Stimulated activated naive B cell treated with anti-CD40 and anti-IgM and Interleukin-4, amounts not matched to agents 10 μg/mL and 1 μg/mL and 100 μg/mL, for 72 hours (primary cell): ENCODE results near the gene STRAP.
"Not testable (repeated sequence)": the region's sequence is repeated elsewhere in the genome, so short reads cannot be mapped to it uniquely, and the experiment has no call there.

Experiments
- ATAC-seq, 2 donors: fragments of 150-1000 bp; cut with Tn5 transposase; replicated peaks; 2 replicates each; pipeline ENCODE4 v1.10.0; 2021; ENCODE audit warnings: moderate library complexity in 1 of 2
- DNase-seq: peaks from one replicate; pipeline ENCODE4 v3.0.0; 2021
- H3K27ac Mint-ChIP-seq: one replicate; pipeline ENCODE4 v1.8.0; 2022; ENCODE audit warnings: mild to moderate bottlenecking, mixed read lengths
- H3K27me3 Mint-ChIP-seq, 2 donors: one replicate each; pipeline ENCODE4 v1.8.0; 2022; ENCODE audit warnings: mixed read lengths in 2 of 2
- H3K36me3 Mint-ChIP-seq, 2 donors: one replicate each; pipeline ENCODE4 v1.8.0; 2022; ENCODE audit warnings: mixed read lengths in 2 of 2, mild to moderate bottlenecking in 1 of 2
- H3K4me1 Mint-ChIP-seq, 2 donors: one replicate each; pipeline ENCODE4 v1.8.0; 2022; ENCODE audit warnings: mixed read lengths in 2 of 2, mild to moderate bottlenecking in 1 of 2
- H3K4me3 Mint-ChIP-seq, 2 donors: one replicate each; pipeline ENCODE4 v1.8.0; 2022; ENCODE audit warnings: mild to moderate bottlenecking in 2 of 2, mixed read lengths in 2 of 2, moderate library complexity in 1 of 2
- H3K9me3 Mint-ChIP-seq, 2 donors: one replicate each; pipeline ENCODE4 v1.8.0; 2022; ENCODE audit warnings: mixed read lengths in 2 of 2, mild to moderate bottlenecking in 1 of 2

STRAP gene

GRCh38 chr12:15886372-15887042 is 4.3 kb downstream of the STRAP start:
- H3K4me3 Mint-ChIP-seq, result peak overlapping the region in 1 of 2 donors; percentile 14
- no peaks in the 10 kb centered on the region for H3K27me3 Mint-ChIP-seq
- DNase-seq (no peak), ATAC-seq (no peak)
- H3K4me1 Mint-ChIP-seq, result peaks cover 36 to 50% of the 10 kb centered on the region in 2 donors
- H3K36me3 Mint-ChIP-seq, result peaks cover 39 to 49% of the 10 kb centered on the region in 2 donors
- no peak overlapping the region for H3K27ac Mint-ChIP-seq
- no peaks in the 10 kb centered on the region for H3K9me3 Mint-ChIP-seq

- H3K9me3 Mint-ChIP-seq, result no peaks in the 10 kb centered on the region
- H3K4me1 Mint-ChIP-seq, result peaks cover 31 to 50% of the 10 kb centered on the region in 2 donors
- H3K36me3 Mint-ChIP-seq, result peaks cover 40 to 49% of the 10 kb centered on the region in 2 donors
- no peak for ATAC-seq
- no peaks in the 10 kb centered on the region for H3K27me3 Mint-ChIP-seq
- H3K4me3 Mint-ChIP-seq, result no peak overlapping the region
- no peak overlapping the region for H3K27ac Mint-ChIP-seq
- no peak for DNase-seq
Measured at GRCh38 chr12:15887043-15887817, 5.0 kb downstream of the STRAP start.

GRCh38 chr12:15892645-15893259 is 10.6 kb downstream of the STRAP start:
- Mint-ChIP-seq H3K27ac (no peak overlapping the region), H3K9me3 (no peaks in the 10 kb centered on the region), H3K27me3 (no peaks in the 10 kb centered on the region), H3K4me3 (no peak overlapping the region), H3K36me3 (peaks cover 14 to 16% of the 10 kb centered on the region in 2 donors), H3K4me1 (peaks cover 4 to 6% of the 10 kb centered on the region in 2 donors)
- ATAC-seq (no peak), DNase-seq (no peak)

- H3K4me3 Mint-ChIP-seq, result no peak overlapping the region
- no peaks in the 10 kb centered on the region for H3K9me3 Mint-ChIP-seq
- no peak for ATAC-seq
- no peaks in the 10 kb centered on the region for H3K27me3 Mint-ChIP-seq
- no peak overlapping the region for H3K27ac Mint-ChIP-seq
- peaks cover 13 to 16% of the 10 kb centered on the region in 2 donors for H3K36me3 Mint-ChIP-seq
- DNase-seq, result no peak
- peaks cover 1 to 4% of the 10 kb centered on the region in 2 donors for H3K4me1 Mint-ChIP-seq
Measured at GRCh38 chr12:15893260-15893659, 11.1 kb downstream of the STRAP start.

DNA sequence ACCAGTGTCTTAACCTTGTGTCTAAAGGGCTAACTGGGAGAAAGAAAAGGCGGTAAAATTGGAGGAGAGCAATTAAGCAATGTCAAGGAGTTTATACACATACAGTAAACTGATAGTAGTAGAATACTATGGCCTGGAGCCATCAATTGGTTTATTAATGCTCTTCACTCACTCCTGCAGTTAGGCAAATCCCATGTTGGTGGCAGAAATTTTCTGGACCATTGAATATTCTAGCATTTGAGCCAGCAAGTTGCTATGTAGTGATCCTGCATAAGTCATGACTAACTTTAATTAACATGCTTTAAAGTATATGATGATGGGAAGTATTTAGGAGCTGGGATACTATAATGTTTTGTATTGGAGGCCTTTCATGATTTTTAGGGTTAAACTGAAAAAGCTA is 14.7 kb downstream of the STRAP start:
- no peak for ATAC-seq
- Mint-ChIP-seq H3K27me3 (no peaks in the 10 kb centered on the region), H3K27ac (no peak overlapping the region), H3K4me1 (peaks cover 4 to 6% of the 10 kb centered on the region in 2 donors), H3K36me3 (peaks cover 16 to 20% of the 10 kb centered on the region in 2 donors), H3K9me3 (no peaks in the 10 kb centered on the region), H3K4me3 (no peak overlapping the region)
- no peak for DNase-seq

GRCh38 chr12:15897433-15897832 is 15.2 kb downstream of the STRAP start:
- Mint-ChIP-seq H3K4me1 (peaks cover 4 to 6% of the 10 kb centered on the region in 2 donors), H3K27ac (no peak overlapping the region), H3K9me3 (no peaks in the 10 kb centered on the region), H3K4me3 (no peak overlapping the region), H3K27me3 (no peaks in the 10 kb centered on the region), H3K36me3 (peaks cover 16 to 26% of the 10 kb centered on the region in 2 donors)
- DNase-seq, result no peak
- no peak for ATAC-seq

- ATAC-seq, result no peak
- Mint-ChIP-seq H3K27ac (no peak overlapping the region), H3K4me1 (peaks cover 4 to 6% of the 10 kb centered on the region in 2 donors), H3K36me3 (peaks cover 17 to 39% of the 10 kb centered on the region in 2 donors), H3K9me3 (no peaks in the 10 kb centered on the region), H3K27me3 (no peaks in the 10 kb centered on the region), H3K4me3 (no peak overlapping the region)
- no peak for DNase-seq
Measured at GRCh38 chr12:15899282-15899870, 17.2 kb downstream of the STRAP start.

DNA sequence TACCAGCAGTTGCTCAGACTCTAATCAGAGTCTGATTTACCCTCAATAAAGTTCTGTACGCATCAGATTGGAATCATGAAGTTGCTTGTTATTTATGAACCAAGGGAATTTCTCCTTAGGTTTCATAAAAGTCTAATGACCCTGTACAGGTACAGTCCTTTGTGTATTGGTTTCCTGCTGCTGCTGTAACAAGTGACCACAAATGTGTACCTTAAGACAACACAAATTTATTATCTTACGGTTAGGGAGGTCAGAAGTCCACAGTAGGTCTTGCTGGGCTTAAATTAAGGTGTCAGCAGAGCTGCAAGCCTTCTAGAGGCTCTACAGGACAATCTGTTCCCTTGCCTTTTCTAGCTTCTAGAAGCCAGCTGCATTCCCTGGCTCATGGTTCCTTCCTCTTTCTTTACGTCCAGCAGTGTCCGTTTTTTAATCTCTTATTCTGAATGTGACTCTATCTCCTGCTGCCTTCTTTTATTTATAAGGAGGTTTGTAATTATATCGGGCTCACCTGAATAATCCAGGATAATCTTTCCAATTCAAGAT is 22.3 kb downstream of the STRAP start:
- Mint-ChIP-seq H3K27ac (no peak overlapping the region), H3K9me3 (no peaks in the 10 kb centered on the region), H3K4me1 (peaks cover 0 to under 1% of the 10 kb centered on the region in 2 donors), H3K27me3 (no peaks in the 10 kb centered on the region), H3K4me3 (no peak overlapping the region), H3K36me3 (peaks cover 10 to 30% of the 10 kb centered on the region in 2 donors)
- ATAC-seq (no peak), DNase-seq (no peak)

GRCh38 chr12:15910468-15910863 is 28.3 kb downstream of the STRAP start:
- no peaks in the 10 kb centered on the region for H3K9me3 Mint-ChIP-seq
- H3K4me3 Mint-ChIP-seq, result peak overlapping the region in 1 of 2 donors; percentile 19
- no peaks in the 10 kb centered on the region for H3K36me3 Mint-ChIP-seq
- no peaks in the 10 kb centered on the region for H3K27me3 Mint-ChIP-seq
- ATAC-seq (no peak), DNase-seq (no peak)
- H3K27ac Mint-ChIP-seq, result no peak overlapping the region
- H3K4me1 Mint-ChIP-seq, result peaks cover 0 to 12% of the 10 kb centered on the region in 2 donors

- peak within 1 kb of the TSS; percentile 92 for H3K27ac Mint-ChIP-seq
- no peaks in the 10 kb centered on the region for H3K27me3 Mint-ChIP-seq
- no peaks in the 10 kb centered on the region for H3K9me3 Mint-ChIP-seq
- peaks cover 0 to 3% of the 10 kb centered on the region in 2 donors for H3K36me3 Mint-ChIP-seq
- peaks cover 0 to 12% of the 10 kb centered on the region in 2 donors for H3K4me1 Mint-ChIP-seq
- ATAC-seq (peak; percentile 92 to 94), DNase-seq (peak; percentile 44)
- H3K4me3 Mint-ChIP-seq, result peak within 1 kb of the TSS; percentile 88 to 90
Measured at GRCh38 chr12:15910864-15911721, 28.9 kb downstream of the STRAP start, which contains the start of gene DERA. TSS of gene DERA (plus strand) at chr12:15911332. CDS start at chr12:15911384, 52 bp downstream.

- H3K4me3 Mint-ChIP-seq, result peak overlapping the region; percentile 88 to 90
- not testable (repeated sequence) for DNase-seq, H3K36me3 Mint-ChIP-seq, H3K27me3 Mint-ChIP-seq, H3K9me3 Mint-ChIP-seq
- peak overlapping the region; percentile 92 for H3K27ac Mint-ChIP-seq
- peak in 1 of 2 donors; percentile 8 for ATAC-seq
- peaks cover 0 to 12% of the 10 kb centered on the region in 2 donors for H3K4me1 Mint-ChIP-seq
Measured at GRCh38 chr12:15911931-15912330, 29.7 kb downstream of the STRAP start.

DNA sequence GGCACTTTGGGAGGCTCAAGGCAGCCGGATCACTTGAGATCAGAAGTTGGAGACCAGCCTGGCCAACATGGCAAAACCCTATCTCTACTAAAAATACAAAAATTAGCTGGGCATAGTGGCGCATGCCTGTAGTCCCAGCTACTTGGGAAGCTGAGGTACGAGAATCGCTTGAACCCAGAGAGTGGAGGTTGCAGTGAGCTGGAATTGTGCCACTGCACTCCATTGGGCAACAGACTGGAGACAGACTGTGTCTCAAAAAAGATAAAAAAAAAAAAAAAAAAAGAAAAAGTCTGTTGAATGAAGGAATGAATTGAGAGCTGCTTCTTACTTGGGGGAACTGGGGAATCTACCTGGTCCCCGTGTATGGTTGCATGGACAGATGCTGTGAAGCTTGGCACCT is 31.9 kb downstream of the STRAP start:
- Mint-ChIP-seq H3K36me3 (peaks cover 3 to 11% of the 10 kb centered on the region in 2 donors), H3K4me1 (peaks cover 7 to 17% of the 10 kb centered on the region in 2 donors)
- not testable (repeated sequence) for H3K9me3 Mint-ChIP-seq, H3K4me3 Mint-ChIP-seq, ATAC-seq, H3K27me3 Mint-ChIP-seq, H3K27ac Mint-ChIP-seq, DNase-seq

DNA sequence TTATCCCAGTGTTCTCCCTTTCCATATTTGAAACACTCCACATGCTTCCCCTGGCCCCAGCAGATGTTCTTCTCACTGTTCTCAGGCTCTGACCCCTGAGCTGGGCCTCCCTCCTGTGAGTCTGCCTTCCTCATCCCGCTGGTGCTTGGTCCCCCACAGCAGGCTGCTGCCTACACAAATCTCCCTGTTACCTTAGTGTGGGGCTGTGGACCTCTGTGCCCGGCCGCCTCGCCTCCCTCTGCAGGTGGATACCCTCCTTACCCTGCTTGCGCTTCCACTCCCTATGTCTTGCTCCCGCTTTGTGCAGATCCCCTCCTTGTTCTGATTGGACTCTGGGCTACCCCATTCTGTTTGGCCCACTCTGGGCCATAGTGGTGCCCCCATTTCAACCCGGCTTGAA is 35.9 kb downstream of the STRAP start:
- Mint-ChIP-seq H3K27me3 (no peaks in the 10 kb centered on the region), H3K9me3 (no peaks in the 10 kb centered on the region), H3K36me3 (peaks cover 7 to 16% of the 10 kb centered on the region in 2 donors), H3K4me1 (peaks cover 7 to 10% of the 10 kb centered on the region in 2 donors), H3K4me3 (no peak overlapping the region), H3K27ac (no peak overlapping the region)
- ATAC-seq (no peak), DNase-seq (no peak)
